HG03354 (cell line): ENCODE measurements around the gene IFITM5.
A peak's percentile ranks its signal among the peaks of the same experiment; 100 is the strongest.

Source experiments
- ATAC-seq: cut with Tn5 transposase; IDR thresholded peaks from one replicate; pipeline ENCODE4 v1.9.1; 2021; ENCODE audit warnings: mild to moderate bottlenecking; ENCODE audit not compliant: unreplicated experiment, poor library complexity, severe bottlenecking

Gene IFITM5

GRCh38 chr11:272195-272930, 27.0 kb downstream of the IFITM5 start:
- no peak for ATAC-seq

- ATAC-seq, result no peak
These were observed 28.0 kb downstream of the IFITM5 start for GRCh38 chr11:271319-271715.

GRCh38 chr11:270451-271318, 28.6 kb downstream of the IFITM5 start:
- ATAC-seq, result no peak

GRCh38 chr11:269146-269890, 30.0 kb downstream of the IFITM5 start:
- peak; percentile 75 for ATAC-seq

- peak; percentile 57 for ATAC-seq
These were observed 30.6 kb downstream of the IFITM5 start for GRCh38 chr11:268716-269145.

GRCh38 chr11:267491-267994, 31.8 kb downstream of the IFITM5 start:
- no peak for ATAC-seq

- no peak for ATAC-seq
These were observed 32.5 kb downstream of the IFITM5 start for GRCh38 chr11:266676-267439.

- no peak for ATAC-seq
These were observed 37.7 kb downstream of the IFITM5 start for GRCh38 chr11:261624-262023.

- no peak for ATAC-seq
These were observed 39.9 kb downstream of the IFITM5 start for GRCh38 chr11:259413-259812.

- ATAC-seq, result no peak
These were observed 41.4 kb downstream of the IFITM5 start for GRCh38 chr11:257766-258493.

- ATAC-seq, result no peak
These were observed 42.2 kb downstream of the IFITM5 start for GRCh38 chr11:256952-257737.

- ATAC-seq, result no peak
These were observed 43.5 kb downstream of the IFITM5 start for GRCh38 chr11:255816-256215.

GRCh38 chr11:255176-255575, 44.1 kb downstream of the IFITM5 start:
- ATAC-seq, result no peak

GRCh38 chr11:253886-254270, 45.4 kb downstream of the IFITM5 start:
- ATAC-seq, result no peak

- ATAC-seq, result no peak
These were observed 46.0 kb downstream of the IFITM5 start for GRCh38 chr11:253160-253885.

GRCh38 chr11:252666-253065, 46.7 kb downstream of the IFITM5 start:
- ATAC-seq, result no peak

GRCh38 chr11:251550-251949, 47.8 kb downstream of the IFITM5 start:
- ATAC-seq, result no peak
